WTC11 (cell line): ENCODE results near the gene NPAS3. TPM values are rescaled to one million over a fixed set of nuclear protein-coding genes. Genes with fewer than 3 reads are reported as not detected.

Experiments
- ATAC-seq: fragments of 200-7000 bp; cut with Tn5 transposase; 2 replicates; pipeline ENCODE4 v1.10.0; 2021; ENCODE audit warnings: mild to moderate bottlenecking, moderate library complexity
- CTCF ChIA-PET: fragments of 300-600 bp; sonication (Branson Sonifier 250); formaldehyde crosslinking; loops from one replicate; lab custom pipeline; 2021; ENCODE audit warnings: antibody characterized with exemption; lab: Charles Lee
- POLR2A ChIA-PET: fragments of 350-600 bp; sonication (Branson Sonifier 250); formaldehyde crosslinking; loops from one replicate; lab custom pipeline; 2021; ENCODE audit warnings: antibody characterized with exemption; lab: Charles Lee
- DNase-seq: peaks from one replicate; pipeline ENCODE4 v3.0.0; 2021; ENCODE audit warnings: low spot score
- H3K27ac Mint-ChIP-seq: 2 replicates; pipeline ENCODE4 v1.8.0; 2021; ENCODE audit warnings: mixed read lengths
- H3K27me3 Mint-ChIP-seq: 2 replicates; pipeline ENCODE4 v1.8.0; 2021; ENCODE audit warnings: low read depth, mild to moderate bottlenecking, moderate library complexity, mixed read lengths
- H3K36me3 Mint-ChIP-seq: 2 replicates; pipeline ENCODE4 v1.8.0; 2021; ENCODE audit warnings: mixed read lengths
- H3K4me1 Mint-ChIP-seq: 2 replicates; pipeline ENCODE4 v1.8.0; 2022; ENCODE audit warnings: mixed read lengths
- H3K4me3 Mint-ChIP-seq: 2 replicates; pipeline ENCODE4 v1.8.0; 2021; ENCODE audit warnings: mild to moderate bottlenecking, moderate library complexity, mixed read lengths
- H3K9me3 Mint-ChIP-seq: 2 replicates; pipeline ENCODE4 v1.8.0; 2021; ENCODE audit warnings: mixed read lengths
- CREB1 ChIP-seq: sonication (generic); formaldehyde crosslinking; IDR thresholded peaks from 2 replicates; pipeline ENCODE4 v1.8.0; 2023; ENCODE audit warnings: mild to moderate bottlenecking, missing genetic modification reagents
- ETV6 ChIP-seq: sonication (generic); formaldehyde crosslinking; IDR thresholded peaks from 2 replicates; pipeline ENCODE4 v1.8.1; 2022; ENCODE audit warnings: mild to moderate bottlenecking, missing genetic modification reagents
- GTF2I ChIP-seq: fragments of 250-450 bp; sonication (Bioruptor Pico); conservative IDR thresholded peaks from 2 replicates; pipeline ENCODE4 v1.4.0; 2021; ENCODE audit warnings: mild to moderate bottlenecking
- HMGA2 ChIP-seq: fragments of 250-450 bp; sonication (Bioruptor Pico); IDR thresholded peaks from 2 replicates; pipeline ENCODE4 v1.4.0; 2021; ENCODE audit warnings: mild to moderate bottlenecking, moderate library complexity
- IRF2 ChIP-seq: sonication (generic); formaldehyde crosslinking; IDR thresholded peaks from 2 replicates; pipeline ENCODE4 v1.8.0; 2022; ENCODE audit warnings: low read depth, missing genetic modification reagents, borderline replicate concordance
- KAT7 ChIP-seq: sonication (generic); formaldehyde crosslinking; IDR thresholded peaks from 2 replicates; pipeline ENCODE4 v1.8.1; 2023; ENCODE audit warnings: missing genetic modification reagents, mild to moderate bottlenecking, borderline replicate concordance
- NR2C2 ChIP-seq: sonication (generic); formaldehyde crosslinking; IDR thresholded peaks from 2 replicates; pipeline ENCODE4 v1.8.0; 2022; ENCODE audit warnings: mild to moderate bottlenecking, missing genetic modification reagents
- NR3C1 ChIP-seq: sonication (generic); formaldehyde crosslinking; conservative IDR thresholded peaks from 2 replicates; pipeline ENCODE4 v1.8.1; 2023; ENCODE audit warnings: low read depth, mild to moderate bottlenecking, missing genetic modification reagents
- SMAD4 ChIP-seq: sonication (generic); formaldehyde crosslinking; IDR thresholded peaks from 2 replicates; pipeline ENCODE4 v1.8.0; 2022; ENCODE audit warnings: mild to moderate bottlenecking, missing genetic modification reagents
- SP1 ChIP-seq: sonication (generic); formaldehyde crosslinking; conservative IDR thresholded peaks from 2 replicates; pipeline ENCODE4 v1.8.1; 2022; ENCODE audit warnings: missing genetic modification reagents
- ZNF263 ChIP-seq: sonication (generic); formaldehyde crosslinking; IDR thresholded peaks from 2 replicates; pipeline ENCODE4 v1.8.1; 2022; ENCODE audit warnings: low read depth, mild to moderate bottlenecking, moderate library complexity, missing genetic modification reagents
- total RNA-seq: library from RNA; stranded (reverse); gene quantifications from 3 replicates; pipeline ENCODE4 v1.2.3, GENCODE V29; 2021
- TF ChIP-seq, protein P1 (sequence below): sonication (generic); formaldehyde crosslinking; IDR thresholded peaks from 2 replicates; pipeline ENCODE4 v1.8.1; 2023; ENCODE audit warnings: mild to moderate bottlenecking, missing genetic modification reagents, moderate library complexity
- TF ChIP-seq, protein P2 (sequence below): sonication (generic); formaldehyde crosslinking; IDR thresholded peaks from 2 replicates; pipeline ENCODE4 v1.8.0; 2022; ENCODE audit warnings: mild to moderate bottlenecking, missing genetic modification reagents
- TF ChIP-seq, protein P3 (sequence below): fragments of 250-450 bp; sonication (Bioruptor Pico); IDR thresholded peaks from 2 replicates; pipeline ENCODE4 v1.8.0; 2021; ENCODE audit warnings: mild to moderate bottlenecking
- TF ChIP-seq, protein P4 (sequence below): sonication (generic); formaldehyde crosslinking; IDR thresholded peaks from 2 replicates; pipeline ENCODE4 v1.8.1; 2022; ENCODE audit warnings: low read depth, missing genetic modification reagents, borderline replicate concordance
- TF ChIP-seq, protein P5 (sequence below): sonication (generic); formaldehyde crosslinking; IDR thresholded peaks from 2 replicates; pipeline ENCODE4 v1.8.0; 2023; ENCODE audit warnings: mild to moderate bottlenecking, missing genetic modification reagents
- TF ChIP-seq, protein P6 (sequence below): sonication (generic); formaldehyde crosslinking; IDR thresholded peaks from 2 replicates; pipeline ENCODE4 v1.8.0; 2022; ENCODE audit warnings: mild to moderate bottlenecking, missing genetic modification reagents
- TF ChIP-seq, protein P7 (sequence below): fragments of 250-450 bp; sonication (Bioruptor Pico); IDR thresholded peaks from 2 replicates; pipeline ENCODE4 v1.9.0; 2021; ENCODE audit warnings: moderate library complexity, mild to moderate bottlenecking, inconsistent platforms, borderline replicate concordance
- TF ChIP-seq, protein P8 (sequence below): sonication (generic); formaldehyde crosslinking; conservative IDR thresholded peaks from 2 replicates; pipeline ENCODE4 v1.8.1; 2022; ENCODE audit warnings: mild to moderate bottlenecking, missing genetic modification reagents

Gene NPAS3
- total RNA-seq, 1 experiment from 2014 or later = 3.2 TPM

DNA sequence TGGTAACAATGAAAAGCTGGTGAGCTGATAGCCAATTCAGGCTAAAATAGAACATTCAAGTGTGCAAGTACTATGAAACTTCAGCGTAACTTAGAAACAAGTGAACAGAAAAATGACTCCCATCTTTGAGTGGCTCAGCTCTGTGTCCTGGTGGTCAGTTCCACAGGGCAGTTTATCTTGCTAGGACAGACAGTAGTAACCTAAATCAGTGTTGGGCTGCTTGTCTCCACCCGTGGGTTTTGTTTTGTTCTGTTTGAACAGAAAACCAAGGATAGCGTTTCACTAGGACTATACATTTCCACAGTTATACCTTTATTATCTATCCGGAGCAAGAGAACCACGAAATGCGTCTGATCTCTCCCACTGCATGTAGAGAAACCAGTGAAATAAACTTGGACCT lies 544.4 kb downstream of the NPAS3 start:
- H3K4me3 Mint-ChIP-seq = no peak overlapping the region
- no peaks in the 10 kb centered on the region for H3K27me3 Mint-ChIP-seq
- POLR2A ChIA-PET = no interaction called here
- CTCF ChIA-PET = no interaction called here
- no peak overlapping the region for H3K27ac Mint-ChIP-seq
- no peaks in the 10 kb centered on the region for H3K9me3 Mint-ChIP-seq
- no peak for ATAC-seq
- no peak for DNase-seq
- H3K4me1 Mint-ChIP-seq = peaks cover 61% of the 10 kb centered on the region
- TF ChIP-seq SMAD4 (CRISPR knock-in tag) (no peak), GTF2I (no peak), IRF2 (CRISPR knock-in tag) (no peak), ZNF263 (no peak), CREB1 (CRISPR knock-in tag) (no peak), NR3C1 (CRISPR knock-in tag) (no peak), KAT7 (no peak), HMGA2 (CRISPR knock-in tag) (no peak), NR2C2 (no peak), ETV6 (no peak), SP1 (CRISPR knock-in tag) (no peak)
- TF ChIP-seq, protein P1, sequence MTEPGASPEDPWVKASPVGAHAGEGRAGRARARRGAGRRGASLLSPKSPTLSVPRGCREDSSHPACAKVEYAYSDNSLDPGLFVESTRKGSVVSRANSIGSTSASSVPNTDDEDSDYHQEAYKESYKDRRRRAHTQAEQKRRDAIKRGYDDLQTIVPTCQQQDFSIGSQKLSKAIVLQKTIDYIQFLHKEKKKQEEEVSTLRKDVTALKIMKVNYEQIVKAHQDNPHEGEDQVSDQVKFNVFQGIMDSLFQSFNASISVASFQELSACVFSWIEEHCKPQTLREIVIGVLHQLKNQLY (CRISPR knock-in tag) = no peak
- TF ChIP-seq, protein P2, sequence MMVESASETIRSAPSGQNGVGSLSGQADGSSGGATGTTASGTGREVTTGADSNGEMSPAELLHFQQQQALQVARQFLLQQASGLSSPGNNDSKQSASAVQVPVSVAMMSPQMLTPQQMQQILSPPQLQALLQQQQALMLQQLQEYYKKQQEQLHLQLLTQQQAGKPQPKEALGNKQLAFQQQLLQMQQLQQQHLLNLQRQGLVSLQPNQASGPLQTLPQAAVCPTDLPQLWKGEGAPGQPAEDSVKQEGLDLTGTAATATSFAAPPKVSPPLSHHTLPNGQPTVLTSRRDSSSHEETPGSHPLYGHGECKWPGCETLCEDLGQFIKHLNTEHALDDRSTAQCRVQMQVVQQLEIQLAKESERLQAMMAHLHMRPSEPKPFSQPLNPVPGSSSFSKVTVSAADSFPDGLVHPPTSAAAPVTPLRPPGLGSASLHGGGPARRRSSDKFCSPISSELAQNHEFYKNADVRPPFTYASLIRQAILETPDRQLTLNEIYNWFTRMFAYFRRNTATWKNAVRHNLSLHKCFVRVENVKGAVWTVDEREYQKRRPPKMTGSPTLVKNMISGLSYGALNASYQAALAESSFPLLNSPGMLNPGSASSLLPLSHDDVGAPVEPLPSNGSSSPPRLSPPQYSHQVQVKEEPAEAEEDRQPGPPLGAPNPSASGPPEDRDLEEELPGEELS = no peak
- TF ChIP-seq, protein P3, sequence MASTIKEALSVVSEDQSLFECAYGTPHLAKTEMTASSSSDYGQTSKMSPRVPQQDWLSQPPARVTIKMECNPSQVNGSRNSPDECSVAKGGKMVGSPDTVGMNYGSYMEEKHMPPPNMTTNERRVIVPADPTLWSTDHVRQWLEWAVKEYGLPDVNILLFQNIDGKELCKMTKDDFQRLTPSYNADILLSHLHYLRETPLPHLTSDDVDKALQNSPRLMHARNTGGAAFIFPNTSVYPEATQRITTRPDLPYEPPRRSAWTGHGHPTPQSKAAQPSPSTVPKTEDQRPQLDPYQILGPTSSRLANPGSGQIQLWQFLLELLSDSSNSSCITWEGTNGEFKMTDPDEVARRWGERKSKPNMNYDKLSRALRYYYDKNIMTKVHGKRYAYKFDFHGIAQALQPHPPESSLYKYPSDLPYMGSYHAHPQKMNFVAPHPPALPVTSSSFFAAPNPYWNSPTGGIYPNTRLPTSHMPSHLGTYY (CRISPR knock-in tag) = no peak
- TF ChIP-seq, protein P4, sequence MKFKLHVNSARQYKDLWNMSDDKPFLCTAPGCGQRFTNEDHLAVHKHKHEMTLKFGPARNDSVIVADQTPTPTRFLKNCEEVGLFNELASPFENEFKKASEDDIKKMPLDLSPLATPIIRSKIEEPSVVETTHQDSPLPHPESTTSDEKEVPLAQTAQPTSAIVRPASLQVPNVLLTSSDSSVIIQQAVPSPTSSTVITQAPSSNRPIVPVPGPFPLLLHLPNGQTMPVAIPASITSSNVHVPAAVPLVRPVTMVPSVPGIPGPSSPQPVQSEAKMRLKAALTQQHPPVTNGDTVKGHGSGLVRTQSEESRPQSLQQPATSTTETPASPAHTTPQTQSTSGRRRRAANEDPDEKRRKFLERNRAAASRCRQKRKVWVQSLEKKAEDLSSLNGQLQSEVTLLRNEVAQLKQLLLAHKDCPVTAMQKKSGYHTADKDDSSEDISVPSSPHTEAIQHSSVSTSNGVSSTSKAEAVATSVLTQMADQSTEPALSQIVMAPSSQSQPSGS (CRISPR knock-in tag) = no peak
- TF ChIP-seq, protein P5, sequence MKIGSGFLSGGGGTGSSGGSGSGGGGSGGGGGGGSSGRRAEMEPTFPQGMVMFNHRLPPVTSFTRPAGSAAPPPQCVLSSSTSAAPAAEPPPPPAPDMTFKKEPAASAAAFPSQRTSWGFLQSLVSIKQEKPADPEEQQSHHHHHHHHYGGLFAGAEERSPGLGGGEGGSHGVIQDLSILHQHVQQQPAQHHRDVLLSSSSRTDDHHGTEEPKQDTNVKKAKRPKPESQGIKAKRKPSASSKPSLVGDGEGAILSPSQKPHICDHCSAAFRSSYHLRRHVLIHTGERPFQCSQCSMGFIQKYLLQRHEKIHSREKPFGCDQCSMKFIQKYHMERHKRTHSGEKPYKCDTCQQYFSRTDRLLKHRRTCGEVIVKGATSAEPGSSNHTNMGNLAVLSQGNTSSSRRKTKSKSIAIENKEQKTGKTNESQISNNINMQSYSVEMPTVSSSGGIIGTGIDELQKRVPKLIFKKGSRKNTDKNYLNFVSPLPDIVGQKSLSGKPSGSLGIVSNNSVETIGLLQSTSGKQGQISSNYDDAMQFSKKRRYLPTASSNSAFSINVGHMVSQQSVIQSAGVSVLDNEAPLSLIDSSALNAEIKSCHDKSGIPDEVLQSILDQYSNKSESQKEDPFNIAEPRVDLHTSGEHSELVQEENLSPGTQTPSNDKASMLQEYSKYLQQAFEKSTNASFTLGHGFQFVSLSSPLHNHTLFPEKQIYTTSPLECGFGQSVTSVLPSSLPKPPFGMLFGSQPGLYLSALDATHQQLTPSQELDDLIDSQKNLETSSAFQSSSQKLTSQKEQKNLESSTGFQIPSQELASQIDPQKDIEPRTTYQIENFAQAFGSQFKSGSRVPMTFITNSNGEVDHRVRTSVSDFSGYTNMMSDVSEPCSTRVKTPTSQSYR (CRISPR knock-in tag) = no peak
- TF ChIP-seq, protein P6, sequence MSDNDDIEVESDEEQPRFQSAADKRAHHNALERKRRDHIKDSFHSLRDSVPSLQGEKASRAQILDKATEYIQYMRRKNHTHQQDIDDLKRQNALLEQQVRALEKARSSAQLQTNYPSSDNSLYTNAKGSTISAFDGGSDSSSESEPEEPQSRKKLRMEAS (CRISPR knock-in tag) = no peak
- TF ChIP-seq, protein P7, sequence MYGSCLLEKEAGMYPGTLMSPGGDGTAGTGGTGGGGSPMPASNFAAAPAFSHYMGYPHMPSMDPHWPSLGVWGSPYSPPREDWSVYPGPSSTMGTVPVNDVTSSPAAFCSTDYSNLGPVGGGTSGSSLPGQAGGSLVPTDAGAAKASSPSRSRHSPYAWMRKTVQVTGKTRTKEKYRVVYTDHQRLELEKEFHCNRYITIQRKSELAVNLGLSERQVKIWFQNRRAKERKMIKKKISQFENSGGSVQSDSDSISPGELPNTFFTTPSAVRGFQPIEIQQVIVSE (CRISPR knock-in tag) = no peak
- TF ChIP-seq, protein P8, sequence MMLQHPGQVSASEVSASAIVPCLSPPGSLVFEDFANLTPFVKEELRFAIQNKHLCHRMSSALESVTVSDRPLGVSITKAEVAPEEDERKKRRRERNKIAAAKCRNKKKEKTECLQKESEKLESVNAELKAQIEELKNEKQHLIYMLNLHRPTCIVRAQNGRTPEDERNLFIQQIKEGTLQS (CRISPR knock-in tag) = no peak
- H3K36me3 Mint-ChIP-seq = no peaks in the 10 kb centered on the region
